ENCODE data around the gene TSSC4.

The TSSC4 gene

GRCh38 chr11:2452321-2453012 is 51.9 kb downstream of the TSSC4 start:
- peaks cover 6% of the 10 kb centered on the region for H3K4me1 Mint-ChIP-seq (ENCODE audit: low read depth)
- no peak overlapping the region for H3K4me3 Mint-ChIP-seq
- no peaks in the 10 kb centered on the region for H3K9me3 Mint-ChIP-seq
- no peak overlapping the region for H3K27ac Mint-ChIP-seq
- H3K36me3 Mint-ChIP-seq (ENCODE audit: low read depth): no peaks in the 10 kb centered on the region
- no peaks in the 10 kb centered on the region for H3K27me3 Mint-ChIP-seq (ENCODE audit: low read depth)

GRCh38 chr11:2453436-2453835 is 52.9 kb downstream of the TSSC4 start:
- Mint-ChIP-seq H3K4me3 (no peak overlapping the region), H3K36me3 (ENCODE audit: low read depth) (no peaks in the 10 kb centered on the region), H3K4me1 (ENCODE audit: low read depth) (peaks cover 1% of the 10 kb centered on the region)

More at GRCh38 chr11:2453436-2453835, 52.9 kb downstream of the TSSC4 start:
- H3K9me3 Mint-ChIP-seq: no peaks in the 10 kb centered on the region
- H3K27me3 Mint-ChIP-seq (ENCODE audit: low read depth): no peaks in the 10 kb centered on the region
- H3K27ac Mint-ChIP-seq: no peak overlapping the region
